Thyroid gland (tissue), 4 donors: Measurements from ENCODE around the gene GRIN2A.

Experiments
- POLR2A ChIP-seq, 2 donors: fragments of 450-650 bp; IDR thresholded peaks; one replicate each; pipeline ENCODE4 v1.6.1; 2017; ENCODE audit warnings: antibody characterized with exemption in 2 of 2, mild to moderate bottlenecking in 2 of 2, moderate library complexity in 1 of 2
- TF ChIP-seq, protein P1 (sequence below), 6 experiments: fragments of 200-600 bp in 3 of 6; fragments of 450-650 bp in 3 of 6; sonication (generic) in 3 of 6; IDR thresholded peaks; one replicate each; pipeline ENCODE4 v1.5.1; 2016 to 2019; ENCODE audit warnings: antibody characterized with exemption in 6 of 6, mild to moderate bottlenecking in 2 of 6, inconsistent platforms in 1 of 6, moderate library complexity in 1 of 6

DNA sequence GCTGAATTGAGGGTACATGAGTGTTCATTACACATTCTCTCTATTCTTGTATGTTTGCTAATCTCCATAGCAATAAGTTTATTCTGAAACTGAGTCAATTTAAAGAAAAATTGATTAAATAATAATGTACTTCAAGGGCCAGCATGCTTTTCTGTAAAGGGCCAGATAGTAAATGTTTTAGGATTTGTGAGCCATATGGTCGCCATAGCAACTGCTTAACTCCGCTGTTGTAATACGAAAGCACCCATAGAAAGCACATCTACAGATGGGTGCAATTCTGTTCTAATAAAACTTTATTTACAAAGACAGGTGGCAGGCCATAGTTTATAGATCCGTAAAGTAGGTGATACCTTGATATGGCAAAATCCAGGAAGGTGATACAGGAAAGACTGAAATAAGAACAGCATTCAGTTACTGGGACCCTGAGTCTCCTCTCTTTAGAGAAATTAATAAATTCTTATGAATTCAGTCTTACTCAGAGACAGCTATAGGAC lies 36.6 kb downstream of the GRIN2A start:
- TF ChIP-seq, protein P1, sequence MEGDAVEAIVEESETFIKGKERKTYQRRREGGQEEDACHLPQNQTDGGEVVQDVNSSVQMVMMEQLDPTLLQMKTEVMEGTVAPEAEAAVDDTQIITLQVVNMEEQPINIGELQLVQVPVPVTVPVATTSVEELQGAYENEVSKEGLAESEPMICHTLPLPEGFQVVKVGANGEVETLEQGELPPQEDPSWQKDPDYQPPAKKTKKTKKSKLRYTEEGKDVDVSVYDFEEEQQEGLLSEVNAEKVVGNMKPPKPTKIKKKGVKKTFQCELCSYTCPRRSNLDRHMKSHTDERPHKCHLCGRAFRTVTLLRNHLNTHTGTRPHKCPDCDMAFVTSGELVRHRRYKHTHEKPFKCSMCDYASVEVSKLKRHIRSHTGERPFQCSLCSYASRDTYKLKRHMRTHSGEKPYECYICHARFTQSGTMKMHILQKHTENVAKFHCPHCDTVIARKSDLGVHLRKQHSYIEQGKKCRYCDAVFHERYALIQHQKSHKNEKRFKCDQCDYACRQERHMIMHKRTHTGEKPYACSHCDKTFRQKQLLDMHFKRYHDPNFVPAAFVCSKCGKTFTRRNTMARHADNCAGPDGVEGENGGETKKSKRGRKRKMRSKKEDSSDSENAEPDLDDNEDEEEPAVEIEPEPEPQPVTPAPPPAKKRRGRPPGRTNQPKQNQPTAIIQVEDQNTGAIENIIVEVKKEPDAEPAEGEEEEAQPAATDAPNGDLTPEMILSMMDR (IDR thresholded peaks at IDR 0.05), result no peak
- no peak for TF ChIP-seq POLR2A (IDR thresholded peaks at IDR 0.05)
